ENCODE results near the gene NAT8L. TPM values are rescaled to one million over a fixed set of nuclear protein-coding genes. Genes with fewer than 3 reads are reported as not detected.

NAT8L gene
- polyA plus RNA-seq, 1 donor (not counting 4 experiments of a cell fraction or from before 2014, with no cell fraction given) = 0.01 TPM

DNA sequence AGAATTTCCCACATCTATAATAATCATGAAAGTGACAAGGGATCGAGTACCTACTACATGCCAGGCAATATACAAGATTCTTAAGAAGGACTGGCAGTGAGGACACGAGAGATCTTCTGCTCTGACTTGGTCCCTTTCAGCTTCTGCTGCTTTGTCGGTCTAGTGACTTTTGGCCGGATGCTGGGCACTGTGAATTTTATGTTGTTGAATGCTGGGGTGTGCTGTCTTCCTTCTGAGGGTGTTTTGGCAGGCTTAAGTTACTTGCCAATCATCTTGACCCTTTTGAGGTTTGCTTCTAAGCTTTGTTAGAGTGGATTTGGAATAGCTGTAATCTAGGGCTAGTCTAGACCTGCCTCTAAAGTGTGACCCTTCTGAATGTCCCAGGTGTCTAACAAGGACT lies 23.5 kb downstream of the NAT8L start:
- H3K9ac ChIP-seq (ENCODE audit: control insufficient read depth, extremely low read depth, insufficient read depth, low read length) = no peak overlapping the region
- no peaks in the 10 kb centered on the region for H3K79me2 ChIP-seq (ENCODE audit: control insufficient read depth, insufficient read depth, low read length)
- no peaks in the 10 kb centered on the region for H3K36me3 ChIP-seq (ENCODE audit: control insufficient read depth in 2 of 2, extremely low read depth in 1 of 2, insufficient read depth in 2 of 2, low read length in 2 of 2)
- H4K20me1 ChIP-seq (ENCODE audit: control insufficient read depth, extremely low read depth, insufficient read depth, low read length) = no peaks in the 10 kb centered on the region
- DNase-seq (ENCODE audit: low read depth, low spot score) (no peak), FAIRE-seq (no peak)
- H3K9me3 ChIP-seq (ENCODE audit: control insufficient read depth, low read depth, low read length) = no peaks in the 10 kb centered on the region
- TF ChIP-seq, protein P1, sequence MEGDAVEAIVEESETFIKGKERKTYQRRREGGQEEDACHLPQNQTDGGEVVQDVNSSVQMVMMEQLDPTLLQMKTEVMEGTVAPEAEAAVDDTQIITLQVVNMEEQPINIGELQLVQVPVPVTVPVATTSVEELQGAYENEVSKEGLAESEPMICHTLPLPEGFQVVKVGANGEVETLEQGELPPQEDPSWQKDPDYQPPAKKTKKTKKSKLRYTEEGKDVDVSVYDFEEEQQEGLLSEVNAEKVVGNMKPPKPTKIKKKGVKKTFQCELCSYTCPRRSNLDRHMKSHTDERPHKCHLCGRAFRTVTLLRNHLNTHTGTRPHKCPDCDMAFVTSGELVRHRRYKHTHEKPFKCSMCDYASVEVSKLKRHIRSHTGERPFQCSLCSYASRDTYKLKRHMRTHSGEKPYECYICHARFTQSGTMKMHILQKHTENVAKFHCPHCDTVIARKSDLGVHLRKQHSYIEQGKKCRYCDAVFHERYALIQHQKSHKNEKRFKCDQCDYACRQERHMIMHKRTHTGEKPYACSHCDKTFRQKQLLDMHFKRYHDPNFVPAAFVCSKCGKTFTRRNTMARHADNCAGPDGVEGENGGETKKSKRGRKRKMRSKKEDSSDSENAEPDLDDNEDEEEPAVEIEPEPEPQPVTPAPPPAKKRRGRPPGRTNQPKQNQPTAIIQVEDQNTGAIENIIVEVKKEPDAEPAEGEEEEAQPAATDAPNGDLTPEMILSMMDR (optimal IDR thresholded peaks at IDR 0.05 in 1 of 3, IDR thresholded peaks at IDR 0.05 in 1 of 3, conservative IDR thresholded peaks at IDR 0.05 in 1 of 3; ENCODE audit: extremely low read depth in 1 of 3, insufficient read depth in 2 of 3, low read length in 3 of 3) = no peak
- TF ChIP-seq EZH2 (IDR thresholded peaks at IDR 0.05; ENCODE audit: low read length) = no peak
- no peak overlapping the region for H2AFZ ChIP-seq (ENCODE audit: control insufficient read depth, low read length)
- peaks cover 5% of the 10 kb centered on the region for H3K27me3 ChIP-seq (ENCODE audit: control insufficient read depth, extremely low read depth, insufficient read depth, low read length)
- H3K27ac ChIP-seq (ENCODE audit: control insufficient read depth, insufficient read depth, low read length) = no peak overlapping the region
- dilution Hi-C loops (cut with MboI; ENCODE audit: extremely low pct_ligation_motif_present, low sequenced_read_pairs) = no loop called here
- no peaks in the 10 kb centered on the region for H3K4me1 ChIP-seq (ENCODE audit: control insufficient read depth, extremely low read depth, insufficient read depth, low read length)
- H3K9me1 ChIP-seq (ENCODE audit: control insufficient read depth, extremely low read depth, insufficient read depth, low read length) = no peaks in the 10 kb centered on the region
- H3K4me3 ChIP-seq (ENCODE audit: control insufficient read depth in 2 of 3, extremely low read depth in 1 of 3, insufficient read depth in 2 of 3, low read depth in 1 of 3, low read length in 3 of 3) = no peak overlapping the region
- no peak overlapping the region for H3K4me2 ChIP-seq (ENCODE audit: control insufficient read depth, extremely low read depth, insufficient read depth, low read depth, low read length)

DNA sequence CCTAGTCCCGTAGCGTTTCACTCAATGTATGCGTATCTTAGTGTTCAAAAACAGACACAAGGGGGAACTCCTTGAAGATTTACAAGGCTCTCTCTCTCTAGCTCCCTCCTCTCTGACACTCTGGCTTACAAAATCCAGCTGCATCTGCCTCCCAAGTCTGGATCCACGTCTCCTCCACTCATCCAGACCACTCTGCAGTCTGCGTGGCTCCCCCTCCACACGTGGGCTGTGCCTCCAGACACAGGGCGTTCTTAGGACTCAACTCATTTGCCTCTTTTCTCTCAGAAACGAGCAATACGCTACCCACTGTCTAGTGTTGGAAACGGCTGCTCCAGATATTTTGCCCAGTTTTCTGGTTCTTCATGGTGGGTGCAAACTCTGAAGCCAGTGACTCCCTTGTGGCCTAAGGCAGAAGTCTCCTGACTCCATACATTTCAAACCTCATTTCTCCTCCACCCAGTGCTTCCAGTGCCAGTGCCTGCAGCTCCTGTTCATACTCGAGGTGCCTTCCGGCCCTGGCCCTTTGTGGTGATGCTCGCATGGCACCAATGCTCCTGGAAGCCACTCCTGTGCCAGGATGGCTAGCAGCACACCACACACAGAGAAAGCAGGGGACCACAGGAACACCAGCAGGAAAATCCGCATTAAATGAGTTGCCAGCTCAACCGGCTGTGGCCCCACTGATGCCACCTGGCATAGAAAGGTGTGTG lies 24.1 kb downstream of the NAT8L start:
- Histone ChIP-seq H3K4me2 (ENCODE audit: control insufficient read depth, extremely low read depth, insufficient read depth, low read depth, low read length) (no peak overlapping the region), H4K20me1 (ENCODE audit: control insufficient read depth, extremely low read depth, insufficient read depth, low read length) (no peaks in the 10 kb centered on the region), H3K36me3 (ENCODE audit: control insufficient read depth in 2 of 2, extremely low read depth in 1 of 2, insufficient read depth in 2 of 2, low read length in 2 of 2) (no peaks in the 10 kb centered on the region), H3K27ac (ENCODE audit: control insufficient read depth, insufficient read depth, low read length) (no peak overlapping the region), H3K4me3 (ENCODE audit: control insufficient read depth in 2 of 3, extremely low read depth in 1 of 3, insufficient read depth in 2 of 3, low read depth in 1 of 3, low read length in 3 of 3) (no peak overlapping the region), H3K9ac (ENCODE audit: control insufficient read depth, extremely low read depth, insufficient read depth, low read length) (no peak overlapping the region), H3K79me2 (ENCODE audit: control insufficient read depth, insufficient read depth, low read length) (no peaks in the 10 kb centered on the region), H3K27me3 (ENCODE audit: control insufficient read depth, extremely low read depth, insufficient read depth, low read length) (peaks cover 5% of the 10 kb centered on the region), H3K4me1 (ENCODE audit: control insufficient read depth, extremely low read depth, insufficient read depth, low read length) (no peaks in the 10 kb centered on the region), H3K9me1 (ENCODE audit: control insufficient read depth, extremely low read depth, insufficient read depth, low read length) (no peaks in the 10 kb centered on the region), H3K9me3 (ENCODE audit: control insufficient read depth, low read depth, low read length) (no peaks in the 10 kb centered on the region), H2AFZ (ENCODE audit: control insufficient read depth, low read length) (no peak overlapping the region)
- no peak for TF ChIP-seq EZH2 (IDR thresholded peaks at IDR 0.05; ENCODE audit: low read length)
- TF ChIP-seq, protein P1 (optimal IDR thresholded peaks at IDR 0.05 in 1 of 3, IDR thresholded peaks at IDR 0.05 in 1 of 3, conservative IDR thresholded peaks at IDR 0.05 in 1 of 3; ENCODE audit: extremely low read depth in 1 of 3, insufficient read depth in 2 of 3, low read length in 3 of 3) = no peak
- FAIRE-seq (no peak), DNase-seq (ENCODE audit: low read depth, low spot score) (no peak)
- dilution Hi-C loops (cut with MboI; ENCODE audit: extremely low pct_ligation_motif_present, low sequenced_read_pairs) = no loop called here

Data from keratinocyte (primary cell).